Parathyroid adenoma (tissue), 2 donors: Measurements from ENCODE around the gene KRT6A.

Source experiments
- H2AFZ ChIP-seq: fragments of 300-600 bp; sonication (generic); one replicate; pipeline ENCODE4 v1.7.0; 2017; ENCODE audit warnings: antibody characterized with exemption, mild to moderate bottlenecking
- H3K27ac ChIP-seq: fragments of 300-600 bp; sonication (generic); one replicate; pipeline ENCODE4 v1.7.0; 2017
- H3K27me3 ChIP-seq: fragments of 300-600 bp; sonication (generic); one replicate; pipeline ENCODE4 v1.7.0; 2017; ENCODE audit warnings: low read length; ENCODE audit not compliant: control insufficient read depth, insufficient read depth
- H3K36me3 ChIP-seq: fragments of 300-600 bp; sonication (generic); one replicate; pipeline ENCODE4 v1.7.0; 2017; ENCODE audit warnings: low read length; ENCODE audit not compliant: control insufficient read depth, insufficient read depth
- H3K4me1 ChIP-seq: fragments of 300-600 bp; sonication (generic); one replicate; pipeline ENCODE4 v1.7.0; 2017; ENCODE audit warnings: control low read depth
- H3K4me2 ChIP-seq: fragments of 300-600 bp; sonication (generic); one replicate; pipeline ENCODE4 v1.7.0; 2017; ENCODE audit warnings: low read length
- H3K4me3 ChIP-seq: fragments of 300-600 bp; sonication (generic); one replicate; pipeline ENCODE4 v1.7.0; 2017; ENCODE audit warnings: low read depth, low read length
- H3K79me2 ChIP-seq: fragments of 300-600 bp; sonication (generic); one replicate; pipeline ENCODE4 v1.7.0; 2017; ENCODE audit warnings: control low read depth
- H3K9ac ChIP-seq: fragments of 300-600 bp; sonication (generic); one replicate; pipeline ENCODE4 v1.7.0; 2017; ENCODE audit warnings: mild to moderate bottlenecking
- H3K9me3 ChIP-seq: fragments of 300-600 bp; sonication (generic); one replicate; pipeline ENCODE4 v1.7.0; 2017; ENCODE audit warnings: low read length; ENCODE audit not compliant: control insufficient read depth
- TF ChIP-seq, protein P1 (sequence below): fragments of 300-600 bp; sonication (generic); IDR thresholded peaks from one replicate; pipeline ENCODE4 v1.7.0; 2017; ENCODE audit warnings: antibody characterized with exemption, mild to moderate bottlenecking
- donor health status: primary hyperparathyroidism.

Gene KRT6A

GRCh38 chr12:52473768-52474167 lies 19.3 kb downstream of the KRT6A start, which contains the start of gene KRT6C:
TSS of gene KRT6C (minus strand) at chr12:52473805. CDS start at chr12:52473737, 68 bp downstream.
- Histone ChIP-seq H3K9me3 (no peaks in the 10 kb centered on the region), H3K4me3 (no peak within 1 kb of the TSS), H2AFZ (peak within 1 kb of the TSS; percentile 28), H3K4me1 (no peaks in the 10 kb centered on the region), H3K4me2 (no peak within 1 kb of the TSS), H3K79me2 (no peaks in the 10 kb centered on the region), H3K27ac (no peak within 1 kb of the TSS), H3K9ac (no peak within 1 kb of the TSS), H3K36me3 (no peaks in the 10 kb centered on the region), H3K27me3 (no peaks in the 10 kb centered on the region)
- TF ChIP-seq, protein P1, sequence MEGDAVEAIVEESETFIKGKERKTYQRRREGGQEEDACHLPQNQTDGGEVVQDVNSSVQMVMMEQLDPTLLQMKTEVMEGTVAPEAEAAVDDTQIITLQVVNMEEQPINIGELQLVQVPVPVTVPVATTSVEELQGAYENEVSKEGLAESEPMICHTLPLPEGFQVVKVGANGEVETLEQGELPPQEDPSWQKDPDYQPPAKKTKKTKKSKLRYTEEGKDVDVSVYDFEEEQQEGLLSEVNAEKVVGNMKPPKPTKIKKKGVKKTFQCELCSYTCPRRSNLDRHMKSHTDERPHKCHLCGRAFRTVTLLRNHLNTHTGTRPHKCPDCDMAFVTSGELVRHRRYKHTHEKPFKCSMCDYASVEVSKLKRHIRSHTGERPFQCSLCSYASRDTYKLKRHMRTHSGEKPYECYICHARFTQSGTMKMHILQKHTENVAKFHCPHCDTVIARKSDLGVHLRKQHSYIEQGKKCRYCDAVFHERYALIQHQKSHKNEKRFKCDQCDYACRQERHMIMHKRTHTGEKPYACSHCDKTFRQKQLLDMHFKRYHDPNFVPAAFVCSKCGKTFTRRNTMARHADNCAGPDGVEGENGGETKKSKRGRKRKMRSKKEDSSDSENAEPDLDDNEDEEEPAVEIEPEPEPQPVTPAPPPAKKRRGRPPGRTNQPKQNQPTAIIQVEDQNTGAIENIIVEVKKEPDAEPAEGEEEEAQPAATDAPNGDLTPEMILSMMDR = no peak

- H3K27ac ChIP-seq = no peak overlapping the region
- H3K4me1 ChIP-seq = no peaks in the 10 kb centered on the region
- H2AFZ ChIP-seq = no peak overlapping the region
Measured at GRCh38 chr12:52469853-52470252, 23.2 kb downstream of the KRT6A start.

DNA sequence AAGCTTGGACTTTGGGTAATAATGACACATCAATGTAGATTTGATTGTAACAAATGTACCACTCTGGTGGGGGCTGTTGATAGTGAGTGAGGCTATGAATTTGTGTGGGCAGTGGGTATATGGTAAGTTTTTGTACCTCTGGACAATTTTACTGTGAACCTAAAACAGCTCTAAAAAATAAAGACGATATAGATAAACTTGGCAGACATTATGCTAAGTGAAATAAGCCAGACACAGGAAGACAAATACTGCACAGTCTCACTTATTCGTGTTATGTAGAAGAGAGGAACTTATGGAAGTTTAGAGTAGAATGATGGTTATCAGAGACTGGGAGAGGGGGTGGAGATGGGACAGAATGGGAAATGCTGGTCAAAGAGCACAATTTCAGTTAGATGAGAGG lies 28.2 kb downstream of the KRT6A start:
- H3K27ac ChIP-seq = no peak overlapping the region
- no peak overlapping the region for H3K4me2 ChIP-seq
- no peak overlapping the region for H3K4me3 ChIP-seq
- no peaks in the 10 kb centered on the region for H3K36me3 ChIP-seq
- H3K9ac ChIP-seq = no peak overlapping the region
- no peaks in the 10 kb centered on the region for H3K27me3 ChIP-seq
- no peaks in the 10 kb centered on the region for H3K9me3 ChIP-seq
- H3K79me2 ChIP-seq = no peaks in the 10 kb centered on the region
- H3K4me1 ChIP-seq = no peaks in the 10 kb centered on the region
- TF ChIP-seq, protein P1 = no peak
- H2AFZ ChIP-seq = no peak overlapping the region

More at GRCh38 chr12:52469853-52470252, 23.2 kb downstream of the KRT6A start:
- Histone ChIP-seq H3K27me3 (no peaks in the 10 kb centered on the region), H3K9ac (no peak overlapping the region), H3K79me2 (no peaks in the 10 kb centered on the region), H3K9me3 (no peaks in the 10 kb centered on the region), H3K4me3 (no peak overlapping the region), H3K4me2 (no peak overlapping the region), H3K36me3 (no peaks in the 10 kb centered on the region)
- TF ChIP-seq, protein P1 = no peak

GRCh38 chr12:52461693-52462092 lies 31.4 kb downstream of the KRT6A start:
- H3K27ac ChIP-seq = no peak overlapping the region
- H2AFZ ChIP-seq = no peak overlapping the region
- no peak overlapping the region for H3K9ac ChIP-seq
- no peaks in the 10 kb centered on the region for H3K27me3 ChIP-seq
- no peak overlapping the region for H3K4me3 ChIP-seq
- no peaks in the 10 kb centered on the region for H3K9me3 ChIP-seq
- no peaks in the 10 kb centered on the region for H3K79me2 ChIP-seq
- no peaks in the 10 kb centered on the region for H3K4me1 ChIP-seq
- TF ChIP-seq, protein P1 = no peak
- no peaks in the 10 kb centered on the region for H3K36me3 ChIP-seq
- H3K4me2 ChIP-seq = no peak overlapping the region

DNA sequence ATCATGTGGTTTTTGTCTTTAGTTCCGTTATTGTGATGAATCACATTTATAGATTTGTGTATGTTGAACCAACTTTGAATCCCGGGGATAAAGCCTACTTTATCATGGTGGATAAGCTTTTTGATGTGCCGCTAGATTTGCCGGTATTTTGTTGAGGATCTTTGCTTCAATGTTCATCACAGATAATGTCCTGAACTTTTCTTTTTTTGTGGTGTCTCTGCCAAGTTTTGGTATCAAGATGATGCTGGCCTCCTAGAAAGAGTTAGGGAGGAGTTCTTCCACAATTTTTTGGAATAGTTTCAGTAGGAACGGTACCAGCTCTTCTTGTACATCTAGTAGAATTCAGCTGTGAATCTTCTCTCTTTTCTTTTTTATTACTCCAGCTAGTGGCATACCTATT lies 34.2 kb downstream of the KRT6A start:
- H3K9me3 ChIP-seq = no peaks in the 10 kb centered on the region
- H3K79me2 ChIP-seq = no peaks in the 10 kb centered on the region
- H3K27ac ChIP-seq = no peak overlapping the region
- H3K36me3 ChIP-seq = no peaks in the 10 kb centered on the region
- H3K27me3 ChIP-seq = no peaks in the 10 kb centered on the region
- no peak overlapping the region for H3K9ac ChIP-seq
- no peaks in the 10 kb centered on the region for H3K4me1 ChIP-seq
- no peak overlapping the region for H2AFZ ChIP-seq
- H3K4me3 ChIP-seq = no peak overlapping the region
- TF ChIP-seq, protein P1 = no peak
- no peak overlapping the region for H3K4me2 ChIP-seq
